ENCODE data around the gene CTSA.

Gene CTSA

DNA sequence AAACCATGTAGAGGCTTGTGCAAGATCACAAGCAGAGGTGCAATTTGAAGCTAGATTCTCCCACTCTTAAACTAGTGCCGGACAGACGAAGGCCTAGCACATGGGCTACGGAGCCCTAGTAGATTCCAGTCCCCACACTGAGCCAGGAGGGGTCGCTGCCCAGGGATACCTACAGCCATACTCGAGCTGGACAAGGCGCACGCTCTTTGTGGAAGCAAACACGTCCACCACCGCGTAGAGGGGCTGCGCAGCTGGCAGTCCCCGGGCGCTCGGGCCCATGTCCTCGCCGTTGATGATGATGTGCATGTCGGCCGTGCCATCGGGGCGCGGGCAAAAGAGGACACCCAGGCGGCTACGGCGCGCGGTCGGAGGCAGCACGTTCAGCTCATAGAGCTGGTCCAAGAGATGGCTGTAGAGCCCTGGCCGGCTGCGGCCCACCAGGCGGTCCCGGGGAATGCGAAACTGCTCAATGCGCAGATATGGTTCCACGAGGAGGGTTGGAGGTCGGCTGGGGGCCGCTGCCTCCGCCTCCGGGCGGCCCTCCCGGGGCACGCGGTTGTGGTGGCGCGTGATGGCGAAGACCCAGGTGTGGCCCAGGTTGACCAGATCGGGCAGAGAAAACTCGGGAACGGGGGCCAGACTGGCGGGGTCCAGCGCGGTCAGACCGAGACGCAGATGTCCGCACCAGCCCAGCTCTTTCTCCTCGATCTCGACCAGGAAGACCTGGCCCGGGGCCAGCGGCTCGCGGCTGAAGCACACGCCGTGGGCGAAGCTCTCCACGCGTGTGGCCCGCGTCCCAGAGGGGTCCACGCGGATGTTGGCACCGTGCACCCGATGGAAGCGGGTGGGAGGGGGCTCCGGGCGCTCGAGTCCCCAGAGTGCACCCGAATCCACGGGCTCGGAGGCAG is 804 bp upstream of the CTSA start:
- H3K4me3 ChIP-seq (ENCODE audit: low read length) = peak overlapping the region; percentile 83
- H3K79me2 ChIP-seq (ENCODE audit: control insufficient read depth, low read length) = no peaks in the 10 kb centered on the region
- peaks cover 5% of the 10 kb centered on the region for H3K36me3 ChIP-seq (ENCODE audit: control insufficient read depth, low read length)
- TF ChIP-seq CTCF (IDR thresholded peaks at IDR 0.05; ENCODE audit: low read depth, low read length, poor library complexity, severe bottlenecking) (peak; percentile 48), EZH2phosphoT487 (IDR thresholded peaks at IDR 0.05; ENCODE audit: borderline replicate concordance, low read length) (no peak)
- no peak overlapping the region for H3K27ac ChIP-seq (ENCODE audit: low read depth, low read length)
- peaks cover 23% of the 10 kb centered on the region for H3K4me1 ChIP-seq (ENCODE audit: control insufficient read depth, low read length)
- H4K20me1 ChIP-seq (ENCODE audit: control insufficient read depth, insufficient read depth, low read depth, low read length) = no peaks in the 10 kb centered on the region
- H3K27me3 ChIP-seq (ENCODE audit: control insufficient read depth, low read length) = no peaks in the 10 kb centered on the region
- peak overlapping the region; percentile 82 for H3K4me2 ChIP-seq (ENCODE audit: low read length)
- no peaks in the 10 kb centered on the region for H3K9me3 ChIP-seq (ENCODE audit: control insufficient read depth, insufficient read depth, low read length)
- no peaks in the 10 kb centered on the region for H3F3A ChIP-seq (ENCODE audit: control insufficient read depth, insufficient read depth)
- no peaks in the 10 kb centered on the region for H3K9me2 ChIP-seq (replicated peaks; ENCODE audit: control insufficient read depth, low read length)

DNA sequence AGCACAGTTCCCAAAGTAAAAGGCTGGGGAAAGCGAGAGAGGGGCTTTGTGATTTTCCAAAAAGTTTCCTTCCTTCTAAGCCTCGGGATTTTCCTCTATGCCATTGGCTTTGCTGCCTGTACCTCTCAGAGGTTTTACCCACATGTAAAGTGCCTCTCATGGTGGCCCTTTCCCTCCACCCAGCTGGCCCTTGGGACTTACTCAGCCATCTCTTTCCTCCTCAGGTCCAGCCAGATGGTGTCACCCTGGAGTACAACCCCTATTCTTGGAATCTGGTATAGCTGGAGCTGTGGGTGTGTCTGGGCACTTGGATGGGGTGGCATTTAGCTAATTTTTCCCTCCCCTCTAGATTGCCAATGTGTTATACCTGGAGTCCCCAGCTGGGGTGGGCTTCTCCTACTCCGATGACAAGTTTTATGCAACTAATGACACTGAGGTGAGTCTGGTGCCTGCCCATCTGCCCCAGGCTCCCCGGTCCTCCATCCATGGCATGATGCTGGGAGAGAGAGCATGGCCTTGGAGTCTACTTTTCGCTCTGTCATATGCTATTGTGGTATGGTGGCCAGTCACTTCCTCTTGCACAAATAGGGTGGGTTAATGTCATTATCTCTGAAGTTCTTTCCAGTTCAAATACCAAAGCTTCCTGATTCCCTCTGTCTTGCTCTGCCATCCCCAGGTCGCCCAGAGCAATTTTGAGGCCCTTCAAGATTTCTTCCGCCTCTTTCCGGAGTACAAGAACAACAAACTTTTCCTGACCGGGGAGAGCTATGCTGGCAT is 1.1 kb downstream of the CTSA start:
- Histone ChIP-seq H3K4me1 (ENCODE audit: control insufficient read depth, low read length) (peaks cover 23% of the 10 kb centered on the region), H3K4me2 (ENCODE audit: low read length) (peak overlapping the region; percentile 82), H3K4me3 (ENCODE audit: low read length) (peak overlapping the region; percentile 83), H3K79me2 (ENCODE audit: control insufficient read depth, low read length) (no peaks in the 10 kb centered on the region), H4K20me1 (ENCODE audit: control insufficient read depth, insufficient read depth, low read depth, low read length) (no peaks in the 10 kb centered on the region), H3K27ac (ENCODE audit: low read depth, low read length) (no peak overlapping the region), H3K9me3 (ENCODE audit: control insufficient read depth, insufficient read depth, low read length) (no peaks in the 10 kb centered on the region), H3K27me3 (ENCODE audit: control insufficient read depth, low read length) (no peaks in the 10 kb centered on the region), H3F3A (ENCODE audit: control insufficient read depth, insufficient read depth) (no peaks in the 10 kb centered on the region), H3K9me2 (replicated peaks; ENCODE audit: control insufficient read depth, low read length) (no peaks in the 10 kb centered on the region), H3K36me3 (ENCODE audit: control insufficient read depth, low read length) (no peaks in the 10 kb centered on the region)
- no peak for TF ChIP-seq CTCF (IDR thresholded peaks at IDR 0.05; ENCODE audit: low read depth, low read length, poor library complexity, severe bottlenecking)
- no peak for TF ChIP-seq EZH2phosphoT487 (IDR thresholded peaks at IDR 0.05; ENCODE audit: borderline replicate concordance, low read length)

DNA sequence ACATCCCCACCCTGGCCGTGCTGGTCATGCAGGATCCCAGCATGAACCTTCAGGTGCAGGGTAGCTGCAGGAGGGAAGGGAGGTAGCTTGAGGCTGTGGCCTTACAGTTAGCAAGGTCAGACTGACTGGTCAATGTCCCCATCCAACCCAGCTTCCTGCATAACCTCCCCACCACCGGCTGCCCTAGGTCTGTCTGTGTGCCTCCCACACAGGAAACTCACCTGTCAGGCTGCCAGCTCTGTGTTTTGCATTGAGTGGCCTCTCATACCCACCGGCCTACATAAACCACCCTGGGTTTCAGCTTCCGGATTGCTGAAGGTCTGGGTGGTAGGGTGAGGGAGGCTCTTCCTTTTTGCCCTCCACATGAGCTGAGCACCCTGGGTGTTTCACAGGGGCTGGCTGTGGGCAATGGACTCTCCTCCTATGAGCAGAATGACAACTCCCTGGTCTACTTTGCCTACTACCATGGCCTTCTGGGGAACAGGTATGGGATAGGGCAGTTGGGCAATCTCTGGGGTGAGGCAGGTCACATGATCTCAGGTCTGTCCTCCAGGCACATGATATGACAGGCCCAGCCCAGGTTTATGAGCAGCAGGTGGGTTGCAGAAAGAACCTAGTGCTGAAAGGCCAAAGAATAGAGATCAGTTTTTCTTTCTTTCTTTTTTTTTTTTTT is 1.8 kb downstream of the CTSA start:
- Histone ChIP-seq H3K79me2 (ENCODE audit: control insufficient read depth, low read length) (no peaks in the 10 kb centered on the region), H3K27me3 (ENCODE audit: control insufficient read depth, low read length) (no peaks in the 10 kb centered on the region), H3K27ac (ENCODE audit: low read depth, low read length) (no peak overlapping the region), H3K4me1 (ENCODE audit: control insufficient read depth, low read length) (peaks cover 23% of the 10 kb centered on the region), H3K9me2 (replicated peaks; ENCODE audit: control insufficient read depth, low read length) (no peaks in the 10 kb centered on the region), H3K9me3 (ENCODE audit: control insufficient read depth, insufficient read depth, low read length) (no peaks in the 10 kb centered on the region), H3K4me3 (ENCODE audit: low read length) (no peak overlapping the region), H3K36me3 (ENCODE audit: control insufficient read depth, low read length) (no peaks in the 10 kb centered on the region), H4K20me1 (ENCODE audit: control insufficient read depth, insufficient read depth, low read depth, low read length) (no peaks in the 10 kb centered on the region), H3K4me2 (ENCODE audit: low read length) (no peak overlapping the region), H3F3A (ENCODE audit: control insufficient read depth, insufficient read depth) (no peaks in the 10 kb centered on the region)
- TF ChIP-seq CTCF (IDR thresholded peaks at IDR 0.05; ENCODE audit: low read depth, low read length, poor library complexity, severe bottlenecking) = no peak
- TF ChIP-seq EZH2phosphoT487 (IDR thresholded peaks at IDR 0.05; ENCODE audit: borderline replicate concordance, low read length) = no peak
